ACC112 (cell line): Measurements from ENCODE around the gene SRPX.

ENCODE experiments used
- H2AFZ ChIP-seq: fragments of 200-600 bp; sonication (generic); one replicate; pipeline ENCODE4 v1.6.0; 2017; ENCODE audit warnings: antibody characterized with exemption, low read length; ENCODE audit not compliant: unreplicated experiment
- H3K27ac ChIP-seq: fragments of 200-600 bp; sonication (generic); 2 replicates; pipeline ENCODE4 v1.5.1; 2014; ENCODE audit warnings: low read depth, mild to moderate bottlenecking, antibody characterized with exemption, low read length, moderate library complexity
- H3K27me3 ChIP-seq: fragments of 200-600 bp; sonication (generic); 2 replicates; pipeline ENCODE4 v1.6.1; 2014; ENCODE audit warnings: mild to moderate bottlenecking, antibody characterized with exemption, low read length, moderate library complexity, mixed read lengths; ENCODE audit not compliant: insufficient read depth
- H3K36me3 ChIP-seq: fragments of 200-600 bp; sonication (generic); 2 replicates; pipeline ENCODE4 v1.6.1; 2016; ENCODE audit warnings: mild to moderate bottlenecking, antibody characterized with exemption, low read length, moderate library complexity, mixed read lengths; ENCODE audit not compliant: insufficient read depth
- H3K4me1 ChIP-seq: fragments of 200-600 bp; sonication (generic); one replicate; pipeline ENCODE4 v1.6.1; 2016; ENCODE audit warnings: low read length, mixed read lengths; ENCODE audit not compliant: insufficient read depth, unreplicated experiment, control insufficient read depth
- H3K4me3 ChIP-seq: fragments of 200-600 bp; sonication (generic); 2 replicates; pipeline ENCODE4 v1.5.1; 2014; ENCODE audit warnings: mild to moderate bottlenecking, low read depth, low read length
- H3K79me2 ChIP-seq: fragments of 200-600 bp; sonication (generic); one replicate; pipeline ENCODE4 v1.6.0; 2016; ENCODE audit warnings: low read length; ENCODE audit not compliant: control insufficient read depth, unreplicated experiment, insufficient read depth

SRPX gene

GRCh38 chrX:38206542-38206941 is 14.1 kb downstream of the SRPX start:
- no peaks in the 10 kb centered on the region for H3K27me3 ChIP-seq
- no peak overlapping the region for H2AFZ ChIP-seq
- peaks cover 17% of the 10 kb centered on the region for H3K4me1 ChIP-seq
- peak overlapping the region; percentile 51 for H3K27ac ChIP-seq
- peaks cover 62% of the 10 kb centered on the region for H3K79me2 ChIP-seq
- 0 out of 2 replicates have a peak overlapping the region, but pooled peaks have one; percentile 26 for H3K4me3 ChIP-seq
- H3K36me3 ChIP-seq, result no peaks in the 10 kb centered on the region

GRCh38 chrX:38206036-38206435 is 14.6 kb downstream of the SRPX start:
- Histone ChIP-seq H3K4me1 (peaks cover 16% of the 10 kb centered on the region), H3K27me3 (no peaks in the 10 kb centered on the region), H3K79me2 (peaks cover 60% of the 10 kb centered on the region), H2AFZ (no peak overlapping the region), H3K27ac (peak overlapping the region; percentile 51), H3K4me3 (0 out of 2 replicates have a peak overlapping the region, but pooled peaks have one; percentile 26), H3K36me3 (no peaks in the 10 kb centered on the region)

GRCh38 chrX:38205039-38205438 is 15.6 kb downstream of the SRPX start:
- H3K4me3 ChIP-seq, result no peak overlapping the region
- no peaks in the 10 kb centered on the region for H3K36me3 ChIP-seq
- H3K27ac ChIP-seq, result no peak overlapping the region
- H3K4me1 ChIP-seq, result peaks cover 13% of the 10 kb centered on the region
- no peaks in the 10 kb centered on the region for H3K27me3 ChIP-seq
- H3K79me2 ChIP-seq, result peaks cover 59% of the 10 kb centered on the region
- H2AFZ ChIP-seq, result no peak overlapping the region

GRCh38 chrX:38192007-38192810 is 28.5 kb downstream of the SRPX start:
- Histone ChIP-seq H3K27ac (no peak overlapping the region), H3K79me2 (peaks cover 46% of the 10 kb centered on the region), H2AFZ (no peak overlapping the region), H3K4me1 (peaks cover 7% of the 10 kb centered on the region), H3K4me3 (no peak overlapping the region), H3K27me3 (no peaks in the 10 kb centered on the region), H3K36me3 (no peaks in the 10 kb centered on the region)

- peaks cover 7% of the 10 kb centered on the region for H3K4me1 ChIP-seq
- no peak overlapping the region for H2AFZ ChIP-seq
- H3K36me3 ChIP-seq, result no peaks in the 10 kb centered on the region
- no peak overlapping the region for H3K27ac ChIP-seq
- no peak overlapping the region for H3K4me3 ChIP-seq
- H3K27me3 ChIP-seq, result no peaks in the 10 kb centered on the region
- peaks cover 33% of the 10 kb centered on the region for H3K79me2 ChIP-seq
Observed at GRCh38 chrX:38189431-38190250, 31.0 kb downstream of the SRPX start.

- Histone ChIP-seq H3K27me3 (no peaks in the 10 kb centered on the region), H3K36me3 (no peaks in the 10 kb centered on the region), H2AFZ (no peak overlapping the region), H3K4me1 (no peaks in the 10 kb centered on the region), H3K79me2 (peaks cover 11% of the 10 kb centered on the region), H3K27ac (no peak overlapping the region), H3K4me3 (no peak overlapping the region)
Observed at GRCh38 chrX:38183596-38183995, 37.1 kb downstream of the SRPX start.

- Histone ChIP-seq H3K4me1 (no peaks in the 10 kb centered on the region), H3K27me3 (no peaks in the 10 kb centered on the region), H3K36me3 (no peaks in the 10 kb centered on the region), H2AFZ (no peak overlapping the region), H3K27ac (no peak overlapping the region), H3K79me2 (peaks cover 11% of the 10 kb centered on the region), H3K4me3 (no peak overlapping the region)
Observed at GRCh38 chrX:38181357-38181756, 39.3 kb downstream of the SRPX start.

- no peak overlapping the region for H2AFZ ChIP-seq
- peaks cover 11% of the 10 kb centered on the region for H3K79me2 ChIP-seq
- H3K4me3 ChIP-seq, result no peak overlapping the region
- no peaks in the 10 kb centered on the region for H3K4me1 ChIP-seq
- no peaks in the 10 kb centered on the region for H3K36me3 ChIP-seq
- H3K27me3 ChIP-seq, result no peaks in the 10 kb centered on the region
- H3K27ac ChIP-seq, result no peak overlapping the region
Observed at GRCh38 chrX:38178396-38178795, 42.3 kb downstream of the SRPX start.

- Histone ChIP-seq H2AFZ (no peak overlapping the region), H3K4me1 (no peaks in the 10 kb centered on the region), H3K36me3 (no peaks in the 10 kb centered on the region)
Observed at GRCh38 chrX:38175139-38175538, 45.5 kb downstream of the SRPX start.

GRCh38 chrX:38172596-38172995 is 48.1 kb downstream of the SRPX start:
- no peaks in the 10 kb centered on the region for H3K36me3 ChIP-seq
- no peaks in the 10 kb centered on the region for H3K79me2 ChIP-seq
- H3K27me3 ChIP-seq, result no peaks in the 10 kb centered on the region
- no peak overlapping the region for H2AFZ ChIP-seq
- H3K27ac ChIP-seq, result no peak overlapping the region
- H3K4me1 ChIP-seq, result no peaks in the 10 kb centered on the region
- H3K4me3 ChIP-seq, result no peak overlapping the region

More at GRCh38 chrX:38175139-38175538, 45.5 kb downstream of the SRPX start:
- H3K27ac ChIP-seq, result no peak overlapping the region
- H3K27me3 ChIP-seq, result no peaks in the 10 kb centered on the region
- H3K79me2 ChIP-seq, result peaks cover 1% of the 10 kb centered on the region
- no peak overlapping the region for H3K4me3 ChIP-seq
